Measurements from ENCODE around the gene CHD6.
A peak's percentile ranks its signal among the peaks of the same experiment; 100 is the strongest.

CHD6 gene

GRCh38 chr20:41463567-41463966 is 154.6 kb downstream of the CHD6 start:
- no peak for DNase-seq (ENCODE audit: low read depth in 2 of 2)

GRCh38 chr20:41462372-41463161 is 155.6 kb downstream of the CHD6 start:
- DNase-seq (ENCODE audit: low read depth in 2 of 2): no peak

GRCh38 chr20:41458761-41459160 is 159.4 kb downstream of the CHD6 start:
- DNase-seq (ENCODE audit: low read depth in 2 of 2): no peak

GRCh38 chr20:41457173-41457857 is 160.9 kb downstream of the CHD6 start:
- no peak for DNase-seq (ENCODE audit: low read depth in 2 of 2)

- DNase-seq (ENCODE audit: low read depth in 2 of 2): no peak
Measured at GRCh38 chr20:41456351-41456750, 161.8 kb downstream of the CHD6 start.

DNA sequence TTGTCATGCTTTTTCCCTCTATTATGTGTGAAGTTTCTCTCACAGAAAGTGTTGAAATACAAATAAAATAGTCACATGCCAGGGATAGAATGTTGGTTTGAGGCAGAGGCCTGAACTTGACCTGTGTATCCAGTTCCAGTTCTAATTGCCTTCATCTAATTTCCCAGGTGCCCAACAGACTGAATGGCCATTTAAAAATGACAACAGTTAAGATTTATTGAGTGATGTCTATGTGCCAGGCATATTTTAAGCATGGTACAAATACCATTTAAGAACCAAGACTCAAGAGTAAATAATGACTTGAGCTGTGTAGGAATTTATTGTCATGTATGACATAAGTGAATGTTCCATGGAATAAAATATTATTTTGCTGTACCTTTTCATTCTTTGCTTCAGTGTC is 163.9 kb downstream of the CHD6 start:
- DNase-seq (ENCODE audit: low read depth in 2 of 2): no peak

GRCh38 chr20:41453010-41453950 is 164.9 kb downstream of the CHD6 start:
- DNase-seq (ENCODE audit: low read depth in 2 of 2): no peak

DNA sequence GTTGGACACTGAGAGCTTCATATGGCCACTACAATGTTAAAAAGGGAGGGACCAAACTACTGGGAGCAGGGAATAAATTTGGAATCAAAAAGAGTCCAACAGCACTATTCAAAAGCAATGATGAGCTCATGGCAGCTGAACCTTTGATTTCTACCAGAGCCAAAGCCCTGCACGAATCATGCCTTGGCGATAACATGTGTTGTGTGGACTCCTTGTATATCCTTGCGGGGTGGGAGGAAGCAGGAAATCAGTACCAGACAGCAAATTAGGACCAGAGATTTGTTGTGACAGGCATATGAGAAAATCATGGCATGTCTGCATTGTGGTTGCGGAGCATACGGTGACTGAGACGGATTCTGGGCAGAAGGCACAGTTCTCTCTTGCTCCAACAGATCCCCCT is 166.0 kb downstream of the CHD6 start:
- DNase-seq (ENCODE audit: low read depth in 2 of 2): no peak

GRCh38 chr20:41447006-41447405 is 171.2 kb downstream of the CHD6 start:
- no peak for DNase-seq (ENCODE audit: low read depth in 2 of 2)

GRCh38 chr20:41446456-41446855 is 171.7 kb downstream of the CHD6 start:
- DNase-seq (ENCODE audit: low read depth in 2 of 2): no peak

- DNase-seq (ENCODE audit: low read depth in 2 of 2): no peak
Measured at GRCh38 chr20:41444821-41445220, 173.4 kb downstream of the CHD6 start.

DNA sequence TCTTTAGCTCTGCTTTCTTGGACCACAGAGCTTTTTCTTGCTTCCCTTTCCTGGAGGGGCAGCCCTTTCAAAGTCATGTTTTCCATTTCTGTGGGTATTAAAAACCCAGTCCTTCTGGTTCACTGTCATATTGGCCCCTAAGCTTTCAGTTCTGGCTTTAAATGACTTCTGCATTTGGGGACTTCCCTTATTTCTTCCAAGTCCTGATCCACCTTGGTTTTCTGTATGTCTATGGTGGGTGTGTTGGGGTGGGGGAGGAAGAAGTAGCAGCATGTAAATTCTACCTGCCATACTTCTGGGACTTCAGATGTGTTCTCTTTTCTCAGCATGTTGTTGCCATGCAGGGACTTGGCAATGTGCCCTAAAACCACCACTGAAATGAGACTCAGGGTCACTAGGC is 174.5 kb downstream of the CHD6 start:
- DNase-seq (ENCODE audit: low read depth in 2 of 2): no peak

GRCh38 chr20:41440882-41441281 is 177.3 kb downstream of the CHD6 start:
- no peak for DNase-seq (ENCODE audit: low read depth in 2 of 2)

- DNase-seq (ENCODE audit: low read depth in 2 of 2): no peak
Measured at GRCh38 chr20:41437836-41438235, 180.3 kb downstream of the CHD6 start.

GRCh38 chr20:41436679-41437078 is 181.5 kb downstream of the CHD6 start:
- DNase-seq (ENCODE audit: low read depth in 2 of 2): no peak

GRCh38 chr20:41433203-41433602 is 185.0 kb downstream of the CHD6 start:
- no peak for DNase-seq (ENCODE audit: low read depth in 2 of 2)

DNA sequence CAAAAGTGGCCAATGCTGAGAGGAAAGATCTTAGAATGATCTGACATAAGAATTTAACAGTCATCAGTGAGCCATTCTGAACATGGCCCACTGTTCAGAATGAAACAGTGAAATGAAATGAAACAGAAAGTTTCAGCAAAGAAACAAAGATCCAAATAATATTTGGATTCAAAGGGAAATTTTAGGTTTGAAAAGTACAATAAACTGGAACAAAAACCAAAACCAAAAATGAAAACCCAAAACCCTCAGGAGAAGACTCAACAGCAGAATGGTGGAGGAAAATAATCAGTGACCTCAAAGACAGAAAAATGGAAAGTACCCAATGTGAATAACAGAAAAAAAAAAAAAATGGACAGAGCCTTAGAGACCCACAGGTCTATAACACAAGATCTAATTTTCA is 185.4 kb downstream of the CHD6 start:
- DNase-seq (ENCODE audit: low read depth in 2 of 2): no peak

DNA sequence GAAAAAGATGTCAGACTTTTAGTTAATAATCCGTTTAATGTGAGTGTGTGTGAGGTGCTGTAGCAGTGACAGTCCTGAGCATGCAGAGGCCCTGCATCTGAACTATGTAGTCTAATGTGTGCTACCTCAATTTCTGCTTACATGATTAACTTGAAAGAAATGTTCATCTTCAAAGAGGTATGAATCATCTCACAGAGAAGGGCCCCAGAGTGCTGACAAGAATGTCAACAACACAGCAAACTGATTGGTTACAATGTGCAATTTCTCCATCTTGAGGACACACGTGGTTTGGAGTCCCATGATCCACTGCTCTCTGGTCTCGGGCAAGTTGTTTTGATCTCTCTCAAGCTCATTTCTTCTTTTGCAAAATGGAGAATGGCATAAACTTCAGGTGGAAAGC is 189.9 kb downstream of the CHD6 start:
- DNase-seq (ENCODE audit: low read depth in 2 of 2): peak in 1 of 2 donors; percentile 0

GRCh38 chr20:41427833-41428232 is 190.3 kb downstream of the CHD6 start:
- no peak for DNase-seq (ENCODE audit: low read depth in 2 of 2)

GRCh38 chr20:41426976-41427375 is 191.2 kb downstream of the CHD6 start:
- no peak for DNase-seq (ENCODE audit: low read depth in 2 of 2)

DNA sequence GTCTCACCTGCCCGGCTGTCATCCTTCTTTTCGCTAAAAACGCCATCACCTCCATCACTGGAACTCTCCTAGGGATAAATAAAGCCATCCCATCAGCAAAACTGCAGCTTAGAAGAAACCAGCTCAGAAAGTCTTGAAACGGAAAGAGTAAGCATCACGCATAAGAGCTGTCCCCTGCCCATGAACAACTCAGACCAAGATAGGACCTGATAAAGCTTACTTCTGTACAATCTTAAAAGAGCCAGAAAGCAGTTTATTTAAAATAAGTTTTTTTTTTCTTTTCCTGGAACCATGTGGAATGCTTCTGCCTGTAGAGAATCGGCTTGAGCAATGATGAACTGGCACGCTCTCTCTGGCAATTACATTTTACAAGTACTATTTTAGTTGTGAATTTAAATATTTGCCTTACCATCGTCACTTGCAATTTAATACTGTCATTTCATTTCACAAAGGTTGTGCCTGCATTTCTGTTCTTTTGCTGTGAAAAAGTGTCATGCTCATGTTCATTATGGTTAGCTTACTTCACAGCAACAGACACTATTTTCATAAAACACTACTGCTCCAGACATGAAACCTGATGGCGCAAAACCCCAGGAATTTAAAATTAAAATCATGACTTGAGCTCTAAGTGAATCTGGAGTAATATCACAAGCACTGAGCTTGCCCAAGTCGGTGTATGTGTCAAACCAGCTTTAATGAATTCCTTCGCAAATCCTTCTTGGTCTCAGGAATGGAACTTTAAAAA is 191.9 kb downstream of the CHD6 start:
- no peak for DNase-seq (ENCODE audit: low read depth in 2 of 2)
